Bronchial epithelial cell (primary cell): ENCODE data around the gene LMO4. TPM values are rescaled to one million over a fixed set of nuclear protein-coding genes. Genes with fewer than 3 reads are reported as not detected.

Source experiments
- DNase-seq: peaks from one replicate; pipeline ENCODE4 v3.0.0-alpha.2; 2010; ENCODE audit warnings: low read depth
- FAIRE-seq: peaks from 2 replicates; lab custom pipeline; 2011; peaks lifted over from hg19 to GRCh38; lab: Jason Lieb, UNC
- H3K27me3 ChIP-seq: 2 replicates; pipeline ENCODE4 v1.5.1; 2011; ENCODE audit warnings: low read length; ENCODE audit not compliant: control insufficient read depth, insufficient read depth
- H3K36me3 ChIP-seq: 2 replicates; pipeline ENCODE4 v1.5.1; 2011; ENCODE audit warnings: low read length; ENCODE audit not compliant: control insufficient read depth, insufficient read depth
- H3K4me3 ChIP-seq: 2 replicates; pipeline ENCODE4 v1.5.1; 2011; ENCODE audit warnings: mild to moderate bottlenecking, low read depth, low read length, control low read depth
- CTCF ChIP-seq: IDR thresholded peaks from 2 replicates; pipeline ENCODE4 v1.5.1; 2011; ENCODE audit warnings: mild to moderate bottlenecking, moderate library complexity, low read length, control low read depth, inconsistent platforms; ENCODE audit not compliant: insufficient read depth, severe bottlenecking
- total RNA-seq: library from RNA; depleted of rRNA; stranded (reverse); fragments of >200 nt; gene quantifications from 2 replicates; pipeline ENCODE4 v1.2.1, GENCODE V29; 2014

The LMO4 gene
- total RNA-seq, 1 donor from 2014 or later = 73.7 TPM

- no peaks in the 10 kb centered on the region for H3K36me3 ChIP-seq
- TF ChIP-seq CTCF = no peak
- H3K4me3 ChIP-seq = no peak overlapping the region
- no peaks in the 10 kb centered on the region for H3K27me3 ChIP-seq
- FAIRE-seq (no peak), DNase-seq (no peak)
Measured at GRCh38 chr1:87356591-87356990, 27.9 kb downstream of the LMO4 start.

GRCh38 chr1:87358219-87358618 is 29.5 kb downstream of the LMO4 start:
- Histone ChIP-seq H3K36me3 (no peaks in the 10 kb centered on the region), H3K4me3 (no peak overlapping the region), H3K27me3 (no peaks in the 10 kb centered on the region)
- FAIRE-seq = no peak
- no peak for DNase-seq
- TF ChIP-seq CTCF = no peak

DNA sequence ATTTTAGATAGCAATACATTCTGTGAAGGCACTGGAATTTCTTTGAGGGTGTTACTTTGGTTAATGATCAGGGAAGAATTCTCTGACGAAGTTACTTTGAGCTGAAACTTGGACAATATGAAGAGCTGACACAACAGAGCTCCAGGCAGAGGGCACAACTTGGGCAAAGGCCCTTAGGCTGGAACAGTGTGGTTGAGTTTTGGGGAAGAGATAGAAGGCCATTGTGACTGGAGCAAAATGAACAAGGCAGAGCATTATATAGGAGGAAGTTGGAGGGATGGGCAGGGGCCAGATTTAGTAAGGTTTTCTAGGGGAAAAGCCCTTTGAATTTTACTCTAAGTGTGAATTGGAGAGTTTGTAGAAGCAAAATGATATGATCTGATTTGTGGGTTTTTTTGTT is 30.9 kb downstream of the LMO4 start:
- FAIRE-seq (no peak), DNase-seq (no peak)
- no peaks in the 10 kb centered on the region for H3K36me3 ChIP-seq
- H3K4me3 ChIP-seq = no peak overlapping the region
- H3K27me3 ChIP-seq = no peaks in the 10 kb centered on the region
- no peak for TF ChIP-seq CTCF

- DNase-seq (no peak), FAIRE-seq (no peak)
- no peaks in the 10 kb centered on the region for H3K27me3 ChIP-seq
- no peaks in the 10 kb centered on the region for H3K36me3 ChIP-seq
- no peak overlapping the region for H3K4me3 ChIP-seq
- TF ChIP-seq CTCF = no peak
Measured at GRCh38 chr1:87362063-87362833, 33.6 kb downstream of the LMO4 start.

DNA sequence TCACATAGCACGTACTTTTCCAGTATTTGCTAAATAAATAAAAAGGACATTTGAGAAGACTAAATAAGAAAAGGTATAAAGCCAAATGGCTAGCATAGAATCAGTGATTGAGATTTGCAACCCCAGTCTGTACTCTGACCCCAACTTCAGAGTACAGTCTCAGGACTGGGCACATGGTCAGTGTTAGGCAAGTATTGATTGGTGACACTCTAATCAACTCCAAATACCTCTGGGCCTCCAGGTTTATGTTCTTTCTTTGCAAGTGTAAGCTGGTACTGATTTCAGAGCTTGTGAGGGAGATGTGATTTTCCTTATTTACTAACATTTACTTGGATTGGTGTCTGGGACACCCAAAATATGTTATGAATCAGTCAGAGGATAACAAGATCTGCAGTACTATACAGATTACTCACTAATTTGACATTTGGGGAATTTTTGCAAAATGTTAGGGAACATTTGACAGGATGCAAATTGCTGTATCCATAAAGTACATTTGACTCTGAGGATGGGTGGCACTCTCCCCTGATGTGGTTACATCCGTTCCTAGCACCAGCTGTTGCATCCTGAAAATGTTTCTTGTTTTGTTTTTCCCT is 34.2 kb downstream of the LMO4 start:
- FAIRE-seq = no peak
- H3K4me3 ChIP-seq = no peak overlapping the region
- H3K27me3 ChIP-seq = no peaks in the 10 kb centered on the region
- no peaks in the 10 kb centered on the region for H3K36me3 ChIP-seq
- no peak for DNase-seq
- TF ChIP-seq CTCF = no peak
